ENCODE results near the gene FGF9. TPM values are rescaled to one million over a fixed set of nuclear protein-coding genes. Genes with fewer than 3 reads are reported as not detected.

The FGF9 gene
- total RNA-seq, 1 experiment from 2014 or later = 0.35 TPM

DNA sequence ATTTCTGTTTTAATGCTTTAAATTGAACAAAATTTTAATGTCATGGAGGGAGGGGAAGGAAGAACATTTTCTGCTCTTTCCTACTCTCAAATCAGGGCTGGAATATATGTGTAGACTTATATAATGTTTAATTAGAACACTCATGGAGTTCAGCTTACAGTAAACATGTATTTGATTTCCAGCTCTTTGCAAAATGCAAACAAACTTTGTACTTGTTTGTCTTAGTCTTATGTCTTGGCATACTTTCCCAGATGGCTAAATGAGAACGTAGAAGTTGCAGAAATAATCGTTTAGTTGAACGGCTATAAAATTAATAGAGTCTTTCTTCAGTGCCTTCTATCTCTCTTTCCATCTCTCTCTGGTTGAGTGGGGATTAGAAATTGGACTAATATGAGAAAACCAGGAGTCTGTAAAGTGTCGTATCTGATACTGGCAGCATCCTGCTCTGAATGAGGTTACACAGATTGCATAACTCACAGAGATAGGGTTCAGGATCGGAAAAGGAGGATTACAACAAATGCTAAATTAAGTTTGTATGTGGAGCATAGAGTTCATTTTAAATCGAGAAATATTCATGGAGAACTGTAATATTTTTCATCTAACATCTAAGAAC lies 82.3 kb downstream of the FGF9 start:
- no peaks in the 10 kb centered on the region for H3K9me3 Mint-ChIP-seq (ENCODE audit: unreplicated experiment)
- TF ChIP-seq, protein P1, sequence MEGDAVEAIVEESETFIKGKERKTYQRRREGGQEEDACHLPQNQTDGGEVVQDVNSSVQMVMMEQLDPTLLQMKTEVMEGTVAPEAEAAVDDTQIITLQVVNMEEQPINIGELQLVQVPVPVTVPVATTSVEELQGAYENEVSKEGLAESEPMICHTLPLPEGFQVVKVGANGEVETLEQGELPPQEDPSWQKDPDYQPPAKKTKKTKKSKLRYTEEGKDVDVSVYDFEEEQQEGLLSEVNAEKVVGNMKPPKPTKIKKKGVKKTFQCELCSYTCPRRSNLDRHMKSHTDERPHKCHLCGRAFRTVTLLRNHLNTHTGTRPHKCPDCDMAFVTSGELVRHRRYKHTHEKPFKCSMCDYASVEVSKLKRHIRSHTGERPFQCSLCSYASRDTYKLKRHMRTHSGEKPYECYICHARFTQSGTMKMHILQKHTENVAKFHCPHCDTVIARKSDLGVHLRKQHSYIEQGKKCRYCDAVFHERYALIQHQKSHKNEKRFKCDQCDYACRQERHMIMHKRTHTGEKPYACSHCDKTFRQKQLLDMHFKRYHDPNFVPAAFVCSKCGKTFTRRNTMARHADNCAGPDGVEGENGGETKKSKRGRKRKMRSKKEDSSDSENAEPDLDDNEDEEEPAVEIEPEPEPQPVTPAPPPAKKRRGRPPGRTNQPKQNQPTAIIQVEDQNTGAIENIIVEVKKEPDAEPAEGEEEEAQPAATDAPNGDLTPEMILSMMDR (IDR thresholded peaks at IDR 0.05; ENCODE audit: unreplicated experiment) = no peak

More for the DNA sequence above, 82.3 kb downstream of the FGF9 start:
- no peak for DNase-seq (ENCODE audit: unreplicated experiment)
- intact Hi-C loops (cut with micrococcal nuclease) = no loop called here
- no TSS peak for BruUV-seq (replicated peaks)
- Mint-ChIP-seq H3K4me3 (ENCODE audit: unreplicated experiment) (no peak overlapping the region), H3K36me3 (ENCODE audit: insufficient read depth, unreplicated experiment) (no peaks in the 10 kb centered on the region), H3K27ac (ENCODE audit: low read depth, unreplicated experiment) (no peak overlapping the region), H3K27me3 (ENCODE audit: insufficient read depth, unreplicated experiment) (no peaks in the 10 kb centered on the region), H3K4me1 (ENCODE audit: insufficient read depth, unreplicated experiment) (no peaks in the 10 kb centered on the region)
- ChIA-PET POLR2A (no interaction called here), CTCF (no interaction called here)

Other genes starting within 250 kb of the FGF9 start
- 33.5 and 42.2 TPM in 2 replicates for gene ZDHHC20, start 211.8 kb upstream of the FGF9 start, total RNA-seq (2022)
- 18.7 and 21.8 TPM in 2 replicates for gene MICU2, start 66.9 kb upstream of the FGF9 start, total RNA-seq (2022)